Tibial nerve (tissue), 4 donors: ENCODE measurements around the gene NUAK1. TPM values are rescaled to one million over a fixed set of nuclear protein-coding genes. Genes with fewer than 3 reads are reported as not detected.
A peak's percentile ranks its signal among the peaks of the same experiment; 100 is the strongest.

Experiments
- DNase-seq, 2 donors: peaks; one replicate each; pipeline ENCODE4 v3.0.0-alpha.2; 2019; ENCODE audit warnings: low spot score in 2 of 2
- H3K27ac ChIP-seq, 4 donors: fragments of 200-600 bp; sonication (generic) in 3 of 4; one replicate each; pipeline ENCODE4 v1.5.1; 2017 to 2019; ENCODE audit warnings: mild to moderate bottlenecking in 1 of 4
- H3K27me3 ChIP-seq, 2 donors: fragments of 200-600 bp; sonication (generic) in 1 of 2; one replicate each; pipeline versions ENCODE4 v1.5.1 to v1.6.0; 2017 to 2019
- H3K36me3 ChIP-seq, 3 donors: fragments of 200-600 bp; sonication (generic); one replicate each; pipeline ENCODE4 v1.5.1; 2018 to 2019
- H3K4me1 ChIP-seq, 4 donors: fragments of 200-600 bp; sonication (generic) in 3 of 4; one replicate each; pipeline ENCODE4 v1.5.1; 2017 to 2019
- H3K4me3 ChIP-seq, 4 donors: fragments of 200-600 bp; sonication (generic) in 3 of 4; one replicate each; pipeline ENCODE4 v1.5.1; 2017 to 2019; ENCODE audit warnings: mild to moderate bottlenecking in 1 of 4, moderate library complexity in 1 of 4
- H3K9me3 ChIP-seq, 4 donors: fragments of 200-600 bp; sonication (generic) in 3 of 4; one replicate each; pipeline ENCODE4 v1.5.1; 2017 to 2019
- EP300 ChIP-seq, 2 donors: sonication (generic); formaldehyde crosslinking; IDR thresholded peaks; one replicate each; pipeline ENCODE4 v1.6.1; 2017; ENCODE audit warnings: antibody characterized with exemption in 2 of 2, mild to moderate bottlenecking in 1 of 2
- POLR2A ChIP-seq, 2 donors: fragments of 450-650 bp; IDR thresholded peaks; one replicate each; pipeline ENCODE4 v1.6.1; 2017; ENCODE audit warnings: antibody characterized with exemption in 2 of 2, mild to moderate bottlenecking in 2 of 2, moderate library complexity in 2 of 2
- WGBS, 2 donors: methylation state at CpG; one replicate each; pipeline ENCODE4 v1.1.5; 2018; 5-methylcytosine and 5-hydroxymethylcytosine counted together
- total RNA-seq, 4 donors: library from RNA; depleted of rRNA; stranded (reverse); fragments of >200 nt; gene quantifications; one replicate each; pipeline ENCODE4 v1.1.0, GENCODE V29; 2016
- TF ChIP-seq, protein P1 (sequence below), 5 experiments: fragments of 200-600 bp in 3 of 5; fragments of 450-650 bp in 2 of 5; sonication (generic) in 3 of 5; IDR thresholded peaks; one replicate each; pipeline ENCODE4 v1.5.1; 2016 to 2019; ENCODE audit warnings: antibody characterized with exemption in 5 of 5, mild to moderate bottlenecking in 3 of 5, moderate library complexity in 2 of 5

The NUAK1 gene
- total RNA-seq, 4 donors from 2014 or later: 32.0 to 47.9 (median 33.5) TPM

DNA sequence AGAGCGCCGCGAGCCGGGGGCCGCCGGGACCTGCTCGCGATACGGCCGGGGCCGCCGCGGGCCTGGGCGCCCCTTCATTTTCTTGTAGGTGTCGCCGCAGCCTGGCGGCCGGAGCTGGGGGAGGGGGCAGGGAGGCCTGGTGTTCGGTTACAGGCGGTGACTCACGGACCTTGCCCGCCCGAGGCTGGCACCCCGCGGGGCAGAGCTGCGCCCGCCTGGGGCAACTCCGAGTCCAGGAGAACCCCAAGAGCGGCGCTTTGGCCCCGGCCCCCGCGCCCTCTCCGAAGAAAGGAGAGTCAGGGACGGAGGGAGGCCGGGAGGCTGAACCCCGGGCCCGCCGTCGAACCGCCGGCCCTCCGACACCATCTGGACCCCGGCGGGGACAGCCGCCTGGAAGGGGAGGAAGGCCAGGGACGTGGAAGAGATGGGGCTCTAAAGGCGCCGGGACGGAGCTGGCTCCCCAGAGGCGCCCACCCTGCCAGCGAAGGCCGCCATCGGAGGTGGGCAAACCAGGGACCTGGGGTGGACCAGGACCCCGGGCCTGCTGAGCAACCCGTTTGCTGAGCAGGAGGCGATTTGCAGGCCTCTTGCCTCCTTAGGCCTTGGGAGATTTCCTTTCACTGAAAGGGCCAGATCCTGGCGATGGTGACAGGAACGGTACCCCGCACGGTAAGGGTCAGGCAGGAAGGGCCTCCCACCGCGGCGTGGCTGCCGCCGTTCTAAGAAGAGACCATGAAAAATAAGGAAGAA is 843 bp upstream of the NUAK1 start:
- WGBS, 2 donors: 3% methylated on average over 14 to 38 of the region's 66 CpGs
- TF ChIP-seq EP300 (IDR thresholded peaks at IDR 0.05): peak in 1 of 2 donors; percentile 46
- TF ChIP-seq, protein P1, sequence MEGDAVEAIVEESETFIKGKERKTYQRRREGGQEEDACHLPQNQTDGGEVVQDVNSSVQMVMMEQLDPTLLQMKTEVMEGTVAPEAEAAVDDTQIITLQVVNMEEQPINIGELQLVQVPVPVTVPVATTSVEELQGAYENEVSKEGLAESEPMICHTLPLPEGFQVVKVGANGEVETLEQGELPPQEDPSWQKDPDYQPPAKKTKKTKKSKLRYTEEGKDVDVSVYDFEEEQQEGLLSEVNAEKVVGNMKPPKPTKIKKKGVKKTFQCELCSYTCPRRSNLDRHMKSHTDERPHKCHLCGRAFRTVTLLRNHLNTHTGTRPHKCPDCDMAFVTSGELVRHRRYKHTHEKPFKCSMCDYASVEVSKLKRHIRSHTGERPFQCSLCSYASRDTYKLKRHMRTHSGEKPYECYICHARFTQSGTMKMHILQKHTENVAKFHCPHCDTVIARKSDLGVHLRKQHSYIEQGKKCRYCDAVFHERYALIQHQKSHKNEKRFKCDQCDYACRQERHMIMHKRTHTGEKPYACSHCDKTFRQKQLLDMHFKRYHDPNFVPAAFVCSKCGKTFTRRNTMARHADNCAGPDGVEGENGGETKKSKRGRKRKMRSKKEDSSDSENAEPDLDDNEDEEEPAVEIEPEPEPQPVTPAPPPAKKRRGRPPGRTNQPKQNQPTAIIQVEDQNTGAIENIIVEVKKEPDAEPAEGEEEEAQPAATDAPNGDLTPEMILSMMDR (IDR thresholded peaks at IDR 0.05): peak in 1 of 5 experiments; percentile 20
- peak in 1 of 2 donors; percentile 21 for TF ChIP-seq POLR2A (IDR thresholded peaks at IDR 0.05)
- DNase-seq: peak; percentile 39 to 48
- Histone ChIP-seq H3K36me3 (no peaks in the 10 kb centered on the region), H3K27ac (peak overlapping the region; percentile 81 to 97 (median 92)), H3K9me3 (no peaks in the 10 kb centered on the region), H3K27me3 (no peaks in the 10 kb centered on the region), H3K4me3 (peak overlapping the region; percentile 56 to 89 (median 62)), H3K4me1 (peaks cover 0 to 73% (median 11%) of the 10 kb centered on the region in 4 donors)

DNA sequence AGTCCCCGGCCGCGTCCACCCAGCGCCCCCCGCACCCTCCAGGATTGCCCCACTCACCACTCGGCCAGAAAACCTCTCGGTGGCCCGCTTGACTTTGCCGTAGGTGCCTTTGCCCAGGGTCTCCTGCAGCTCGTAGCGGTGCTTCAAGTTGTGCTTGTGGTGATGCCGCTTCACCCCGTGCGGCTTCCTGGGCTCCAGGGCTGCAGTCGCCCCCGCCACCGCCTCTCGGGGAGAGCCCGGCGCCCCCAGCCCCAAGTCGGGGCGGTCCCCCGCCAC is 459 bp downstream of the NUAK1 start:
- H3K27ac ChIP-seq: peak overlapping the region; percentile 81 to 97 (median 92)
- H3K36me3 ChIP-seq: no peaks in the 10 kb centered on the region
- H3K27me3 ChIP-seq: no peaks in the 10 kb centered on the region
- TF ChIP-seq EP300 (IDR thresholded peaks at IDR 0.05) (no peak), POLR2A (IDR thresholded peaks at IDR 0.05) (no peak)
- TF ChIP-seq, protein P1 (IDR thresholded peaks at IDR 0.05): no peak
- peak overlapping the region; percentile 56 to 89 (median 62) for H3K4me3 ChIP-seq
- peaks cover 0 to 79% (median 16%) of the 10 kb centered on the region in 4 donors for H3K4me1 ChIP-seq
- WGBS, 2 donors: 0 to 1% methylated on average over 7 to 14 of the region's 23 CpGs
- H3K9me3 ChIP-seq: no peaks in the 10 kb centered on the region
- no peak for DNase-seq

DNA sequence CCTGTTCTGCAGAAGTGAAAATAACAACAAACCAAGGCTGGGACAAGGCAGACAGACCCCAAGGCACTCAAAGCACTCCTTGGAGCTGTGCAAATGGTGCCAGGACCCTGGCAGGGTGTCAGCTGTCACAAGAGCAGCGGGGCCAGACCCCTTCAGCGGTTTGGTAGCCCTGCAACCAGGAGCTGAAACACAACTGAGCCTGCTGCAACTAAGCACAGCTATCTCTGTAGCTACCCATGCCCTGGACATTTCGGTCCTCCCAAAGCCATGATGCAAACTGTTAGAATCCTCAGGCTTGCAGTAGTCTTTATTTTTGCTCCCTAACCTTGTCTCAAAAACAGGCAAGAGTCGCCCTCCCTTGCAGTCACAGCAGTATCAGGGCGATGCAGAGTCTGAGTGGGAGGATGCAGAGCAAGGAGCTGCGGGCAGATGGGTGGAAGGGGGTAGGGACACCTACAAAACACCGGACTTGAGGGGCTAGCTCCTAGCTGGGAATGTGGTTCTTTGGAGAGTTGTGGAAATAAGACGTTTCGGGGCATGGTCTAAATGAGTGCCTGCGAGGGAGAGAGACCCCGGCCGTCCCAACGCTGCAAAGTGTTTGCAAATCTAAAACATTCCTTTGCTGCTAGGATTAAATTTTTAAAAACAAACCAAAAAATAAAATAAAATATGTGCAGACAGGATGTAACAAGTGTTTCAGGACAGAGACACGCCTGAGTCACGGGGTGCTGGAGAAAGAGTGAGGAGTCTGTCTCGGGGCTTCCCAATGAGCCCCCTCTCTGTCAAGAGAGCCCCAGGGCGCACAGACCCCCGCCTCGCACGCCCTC is 1.0 kb downstream of the NUAK1 start:
- no peaks in the 10 kb centered on the region for H3K36me3 ChIP-seq
- DNase-seq: no peak
- H3K4me3 ChIP-seq: peak overlapping the region; percentile 56 to 89 (median 62)
- WGBS, 2 donors: 9 to 11% methylated on average over 18 to 20 of the region's 20 CpGs
- H3K4me1 ChIP-seq: peaks cover 0 to 82% (median 15%) of the 10 kb centered on the region in 4 donors
- no peaks in the 10 kb centered on the region for H3K27me3 ChIP-seq
- TF ChIP-seq, protein P1 (IDR thresholded peaks at IDR 0.05): no peak
- TF ChIP-seq EP300 (IDR thresholded peaks at IDR 0.05): peak in 1 of 2 donors; percentile 9
- peak overlapping the region; percentile 81 to 97 (median 92) for H3K27ac ChIP-seq
- no peaks in the 10 kb centered on the region for H3K9me3 ChIP-seq

DNA sequence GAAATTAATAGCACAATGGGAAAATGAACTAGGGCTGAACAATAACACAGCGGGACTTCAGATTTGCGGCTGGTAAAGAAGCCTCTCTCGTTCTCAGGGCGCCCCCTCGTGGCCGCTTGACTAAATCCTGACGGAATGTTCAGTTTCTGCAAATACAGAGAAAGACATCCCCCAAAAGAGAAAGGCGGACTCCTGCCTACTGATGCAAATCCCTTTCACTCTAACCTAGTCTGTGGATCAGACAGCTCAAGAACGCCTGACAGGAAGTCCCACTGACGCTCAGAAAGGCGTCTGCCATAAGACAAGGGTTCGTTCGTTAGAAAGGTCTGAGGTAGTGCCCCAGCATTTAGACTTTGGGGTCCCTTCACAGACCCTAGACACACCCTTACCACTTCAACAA is 2.5 kb downstream of the NUAK1 start:
- H3K27ac ChIP-seq: peak overlapping the region; percentile 15 to 97 (median 88)
- no peaks in the 10 kb centered on the region for H3K9me3 ChIP-seq
- peaks cover 0 to 82% (median 21%) of the 10 kb centered on the region in 4 donors for H3K4me1 ChIP-seq
- H3K36me3 ChIP-seq: no peaks in the 10 kb centered on the region
- TF ChIP-seq EP300 (IDR thresholded peaks at IDR 0.05) (peak; percentile 37 to 71), POLR2A (IDR thresholded peaks at IDR 0.05) (peak in 1 of 2 donors; percentile 42)
- TF ChIP-seq, protein P1 (IDR thresholded peaks at IDR 0.05): peak; percentile 82 to 89 (median 85)
- peak overlapping the region; percentile 56 to 89 (median 62) for H3K4me3 ChIP-seq
- peak; percentile 94 to 96 for DNase-seq
- H3K27me3 ChIP-seq: no peaks in the 10 kb centered on the region
- 1% methylated on average over 13 of the region's 13 CpGs for WGBS, 2 donors

DNA sequence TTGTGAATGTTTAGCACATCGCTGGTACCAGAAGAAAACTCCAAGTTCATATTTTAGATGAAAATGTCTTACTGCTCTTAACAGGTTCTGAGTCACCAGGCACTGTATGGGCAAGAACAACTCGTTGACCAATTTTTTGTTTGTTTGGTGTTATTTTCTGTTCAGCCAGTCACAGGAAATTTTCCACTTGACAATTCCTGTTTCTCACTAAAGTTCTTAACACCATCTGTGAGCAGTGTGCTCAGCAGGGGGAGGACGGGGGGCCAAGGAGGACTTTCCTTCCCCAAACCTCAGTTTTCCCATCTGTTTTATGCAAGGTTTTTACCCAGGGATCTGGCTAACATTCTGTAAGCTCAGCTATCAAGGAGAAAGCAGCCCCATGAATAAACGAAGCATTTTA is 3.0 kb downstream of the NUAK1 start:
- TF ChIP-seq, protein P1 (IDR thresholded peaks at IDR 0.05): no peak
- no peak for TF ChIP-seq EP300 (IDR thresholded peaks at IDR 0.05)
- Histone ChIP-seq H3K9me3 (no peaks in the 10 kb centered on the region), H3K4me3 (peak overlapping the region in 2 of 4 donors; percentile 56 to 89), H3K27me3 (no peaks in the 10 kb centered on the region), H3K36me3 (no peaks in the 10 kb centered on the region), H3K27ac (peak overlapping the region; percentile 15 to 97 (median 88)), H3K4me1 (peaks cover 0 to 82% (median 21%) of the 10 kb centered on the region in 4 donors)
- 18 to 21% methylated on average over 4 of the region's 4 CpGs for WGBS, 2 donors
- DNase-seq: no peak
